H1 (cell line): ENCODE results near the gene ALLC. TPM values are rescaled to one million over a fixed set of nuclear protein-coding genes. Genes with fewer than 3 reads are reported as not detected.

Experiments used
- CTCF ChIA-PET: fragments of 300-600 bp; sonication (Branson Sonifier 250); formaldehyde crosslinking; loops from one replicate; lab custom pipeline; 2021; ENCODE audit not compliant: partially characterized antibody; lab: Charles Lee
- POLR2A ChIA-PET: fragments of 300-600 bp; sonication (Branson Sonifier 250); formaldehyde crosslinking; loops from one replicate; lab custom pipeline; 2021; ENCODE audit warnings: inconsistent platforms; ENCODE audit not compliant: partially characterized antibody; lab: Charles Lee
- DNase-seq, 2 experiments: peaks; one replicate each; pipeline versions ENCODE4 v3.0.0 to v3.0.0-alpha.2; 2010 to 2022; ENCODE audit warnings: low spot score in 2 of 2, low read depth in 1 of 2, mixed read lengths in 1 of 2
- FAIRE-seq: peaks from 2 replicates; lab custom pipeline; 2011; peaks lifted over from hg19 to GRCh38; lab: Jason Lieb, UNC
- H2AFZ ChIP-seq: 2 replicates; pipeline ENCODE4 v1.8.1; 2012; ENCODE audit warnings: low read length, inconsistent platforms
- H2AK5ac ChIP-seq: 2 replicates; pipeline ENCODE4 v1.6.1; 2013; ENCODE audit warnings: low read depth, low read length
- H2BK120ac ChIP-seq: replicated peaks from 2 replicates; pipeline ENCODE3; 2013; ENCODE audit warnings: low read depth, low read length, inconsistent platforms
- H2BK12ac ChIP-seq: 2 replicates; pipeline ENCODE4 v1.6.1; 2013; ENCODE audit warnings: low read depth, low read length
- H2BK15ac ChIP-seq: 2 replicates; pipeline ENCODE4 v1.6.1; 2013; ENCODE audit warnings: low read length
- H2BK20ac ChIP-seq: 2 replicates; pipeline ENCODE4 v1.6.1; 2013; ENCODE audit warnings: low read length
- H2BK5ac ChIP-seq: 2 replicates; pipeline ENCODE4 v1.6.1; 2013; ENCODE audit warnings: low read depth, low read length
- H3K14ac ChIP-seq: 2 replicates; pipeline ENCODE4 v1.6.1; 2013; ENCODE audit warnings: inconsistent platforms; ENCODE audit not compliant: insufficient read length
- H3K18ac ChIP-seq: 2 replicates; pipeline ENCODE4 v1.6.1; 2013; ENCODE audit warnings: low read length; ENCODE audit errors: extremely low read depth
- H3K23ac ChIP-seq: 2 replicates; pipeline ENCODE4 v1.6.1; 2013; ENCODE audit warnings: inconsistent platforms; ENCODE audit not compliant: insufficient read length
- H3K23me2 ChIP-seq: 2 replicates; pipeline ENCODE4 v1.6.1; 2013; ENCODE audit warnings: low read depth, low read length
- H3K27ac ChIP-seq: 2 replicates; pipeline ENCODE4 v1.6.1; 2011; ENCODE audit warnings: low read depth, low read length, inconsistent platforms
- H3K27me3 ChIP-seq, 4 experiments: replicated peaks in 1 of 4; 1 replicate in 1 of 4; 2 replicates in 3 of 4; pipeline versions ENCODE4 v1.6.1 to v1.8.1; 2011 to 2013; ENCODE audit warnings: low read length in 3 of 4, mild to moderate bottlenecking in 3 of 4, inconsistent platforms in 2 of 4, mixed read lengths in 2 of 4, moderate library complexity in 1 of 4; ENCODE audit not compliant: control insufficient read depth in 3 of 4, insufficient read depth in 3 of 4; ENCODE audit errors: extremely low read depth in 1 of 4
- H3K36me3 ChIP-seq, 4 experiments: 2 replicates each; pipeline versions ENCODE4 v1.6.1 to v1.8.1; 2011 to 2013; ENCODE audit warnings: mild to moderate bottlenecking in 4 of 4, low read length in 3 of 4, moderate library complexity in 2 of 4, control low read depth in 1 of 4, inconsistent platforms in 1 of 4; ENCODE audit not compliant: insufficient read depth in 4 of 4, control insufficient read depth in 2 of 4
- H3K4ac ChIP-seq: replicated peaks from 2 replicates; pipeline ENCODE3; 2013; ENCODE audit warnings: low read length, low read depth, mixed read lengths, inconsistent platforms; ENCODE audit not compliant: insufficient read length
- H3K4me1 ChIP-seq, 4 experiments: replicated peaks in 1 of 4; 1 replicate in 1 of 4; 2 replicates in 3 of 4; pipeline versions ENCODE4 v1.6.1 to v1.8.1; 2011 to 2013; ENCODE audit warnings: low read length in 3 of 4, inconsistent platforms in 2 of 4, mixed read lengths in 1 of 4; ENCODE audit not compliant: insufficient read depth in 4 of 4, control insufficient read depth in 3 of 4
- H3K4me2 ChIP-seq, 2 experiments: 2 replicates each; pipeline versions ENCODE4 v1.6.1 to v1.8.1; 2011 to 2013; ENCODE audit warnings: low read depth in 2 of 2, low read length in 2 of 2, control low read depth in 1 of 2, inconsistent platforms in 1 of 2, mild to moderate bottlenecking in 1 of 2; ENCODE audit not compliant: insufficient read depth in 1 of 2
- H3K4me3 ChIP-seq, 4 experiments: fragments of 200-600, 300-600 bp in 1 of 4; sonication (generic), shearing (Covaris generic), sonication (Bioruptor Twin) in 1 of 4; 2 replicates each; pipeline versions ENCODE4 v1.5.1 to v1.8.1; 2011 to 2016; ENCODE audit warnings: low read length in 4 of 4, low read depth in 3 of 4, control low read depth in 2 of 4, inconsistent platforms in 2 of 4, mild to moderate bottlenecking in 2 of 4, mixed read lengths in 1 of 4, moderate library complexity in 1 of 4; ENCODE audit not compliant: insufficient read depth in 2 of 4; ENCODE audit errors: extremely low read depth in 1 of 4
- H3K56ac ChIP-seq: replicated peaks from 2 replicates; pipeline ENCODE3; 2013; ENCODE audit warnings: low read depth, mild to moderate bottlenecking, mixed read lengths, low read length, inconsistent platforms; ENCODE audit not compliant: insufficient read length
- H3K79me1 ChIP-seq: 2 replicates; pipeline ENCODE4 v1.6.1; 2013; ENCODE audit warnings: low read depth, low read length, control low read depth
- H3K79me2 ChIP-seq, 2 experiments: 2 replicates each; pipeline versions ENCODE4 v1.6.1 to v1.8.1; 2012 to 2013; ENCODE audit warnings: low read length in 2 of 2, mild to moderate bottlenecking in 2 of 2, inconsistent platforms in 1 of 2; ENCODE audit not compliant: insufficient read depth in 2 of 2, control insufficient read depth in 1 of 2
- H3K9ac ChIP-seq, 4 experiments: replicated peaks in 1 of 4; 1 replicate in 1 of 4; 2 replicates in 3 of 4; pipeline versions ENCODE4 v1.6.1 to v1.8.1; 2011 to 2013; ENCODE audit warnings: low read depth in 3 of 4, low read length in 3 of 4, control low read depth in 2 of 4, mild to moderate bottlenecking in 2 of 4, moderate library complexity in 2 of 4, inconsistent platforms in 1 of 4; ENCODE audit errors: extremely low read depth in 1 of 4
- H3K9me3 ChIP-seq, 2 experiments: 2 replicates each; pipeline versions ENCODE4 v1.6.1 to v1.8.1; 2012 to 2013; ENCODE audit warnings: mild to moderate bottlenecking in 2 of 2, moderate library complexity in 2 of 2, control low read depth in 1 of 2, inconsistent platforms in 1 of 2, low read depth in 1 of 2, low read length in 1 of 2, mixed read lengths in 1 of 2; ENCODE audit not compliant: insufficient read depth in 2 of 2
- H4K20me1 ChIP-seq, 2 experiments: replicated peaks in 1 of 2; 2 replicates each; pipeline versions ENCODE3 to v1.8.1; 2011 to 2013; ENCODE audit warnings: inconsistent platforms in 2 of 2, low read length in 2 of 2, mild to moderate bottlenecking in 1 of 2; ENCODE audit not compliant: insufficient read depth in 2 of 2, control insufficient read depth in 1 of 2
- H4K5ac ChIP-seq: 2 replicates; pipeline ENCODE4 v1.6.1; 2013; ENCODE audit warnings: low read length, low read depth, mixed read lengths, inconsistent platforms; ENCODE audit not compliant: insufficient read length
- H4K8ac ChIP-seq: 2 replicates; pipeline ENCODE4 v1.8.0; 2013; ENCODE audit warnings: mild to moderate bottlenecking, moderate library complexity, low read length, inconsistent platforms; ENCODE audit not compliant: insufficient read depth; ENCODE audit errors: extremely low read depth
- H4K91ac ChIP-seq: replicated peaks from 2 replicates; pipeline ENCODE3; 2013; ENCODE audit warnings: low read length, mixed read lengths, inconsistent platforms; ENCODE audit not compliant: insufficient read length
- CREB1 ChIP-seq: IDR thresholded peaks from 2 replicates; pipeline ENCODE4 v1.6.1; 2012; ENCODE audit warnings: inconsistent platforms
- EP300 ChIP-seq, 2 experiments: IDR thresholded peaks; 1 replicate in 1 of 2; 2 replicates in 1 of 2; pipeline ENCODE4 v1.6.1; 2011 to 2012; ENCODE audit warnings: low read depth in 2 of 2, low read length in 2 of 2, mild to moderate bottlenecking in 2 of 2, borderline replicate concordance in 1 of 2, inconsistent platforms in 1 of 2, moderate library complexity in 1 of 2
- GABPA ChIP-seq: IDR thresholded peaks from 2 replicates; pipeline ENCODE4 v1.6.1; 2011; ENCODE audit warnings: mild to moderate bottlenecking, low read length, moderate library complexity, borderline replicate concordance; ENCODE audit not compliant: insufficient read depth
- HDAC6 ChIP-seq: IDR thresholded peaks from one replicate; pipeline ENCODE4 v1.7.1; 2012; ENCODE audit warnings: low read depth, mild to moderate bottlenecking, inconsistent platforms, low read length, moderate library complexity
- KDM4A ChIP-seq: IDR thresholded peaks from one replicate; pipeline ENCODE4 v1.7.1; 2012; ENCODE audit warnings: low read depth, mild to moderate bottlenecking, moderate library complexity, low read length, inconsistent platforms; ENCODE audit not compliant: severe bottlenecking
- RBBP5 ChIP-seq: IDR thresholded peaks from 2 replicates; pipeline ENCODE4 v1.7.1; 2012; ENCODE audit warnings: low read depth, mild to moderate bottlenecking, inconsistent platforms, low read length, moderate library complexity, borderline replicate concordance
- RXRA ChIP-seq: IDR thresholded peaks from 2 replicates; pipeline ENCODE4 v1.6.1; 2011; ENCODE audit warnings: low read depth, mild to moderate bottlenecking, low read length, moderate library complexity; ENCODE audit not compliant: insufficient read depth
- TAF1 ChIP-seq: IDR thresholded peaks from 2 replicates; pipeline ENCODE4 v1.6.1; 2011; ENCODE audit warnings: mild to moderate bottlenecking, low read depth, low read length
- ZNF274 ChIP-seq: IDR thresholded peaks from 2 replicates; pipeline ENCODE4 v1.7.0; 2012; ENCODE audit warnings: low read length, borderline replicate concordance; ENCODE audit errors: extremely low read depth
- WGBS, 2 experiments: shearing (Covaris generic) in 1 of 2; methylation state at CpG; one replicate each; pipeline versions ENCODE4 v1.1.6 to v1.1.7; 2013 to 2015; ENCODE audit warnings: low lambda C conversion rate in 2 of 2, mixed read lengths in 2 of 2, inconsistent platforms in 1 of 2, low coverage in 1 of 2, missing lambda C conversion rate in 1 of 2; ENCODE audit not compliant: insufficient replicate concordance in 2 of 2, insufficient coverage in 1 of 2, insufficient read length in 1 of 2; ENCODE audit errors: extremely low coverage in 1 of 2, missing lambda C conversion rate in 1 of 2; 5-methylcytosine and 5-hydroxymethylcytosine counted together
- polyA plus RNA-seq, 7 experiments: library from polyadenylated mRNA; depleted of rRNA in 3 of 7; stranded (reverse) in 5 of 7; unstranded in 2 of 7; fragments of >200 nt in 5 of 7; fragments of 200-250 nt in 2 of 7; gene quantifications; 1 replicate in 5 of 7; 2 replicates in 1 of 7; 4 replicates in 1 of 7; pipeline versions ENCODE4 v1.2.1 to v1.2.3, GENCODE V29; 2011 to 2013; ENCODE audit warnings: missing spikeins in 2 of 7, mixed read lengths in 2 of 7
- total RNA-seq: library from RNA; stranded (reverse); fragmentation: NEBNext Ultra II Directional; extraction: Animal tissue kit (Norgen Biotek cat#: 25700); gene quantifications from 2 replicates; pipeline ENCODE4 v1.2.1, GENCODE V29; 2021

ALLC gene
- total and polyA plus RNA-seq, 2 of the 8 experiments (the other 6 are each of a cell fraction or from before 2014, with no cell fraction given): not detected

DNA sequence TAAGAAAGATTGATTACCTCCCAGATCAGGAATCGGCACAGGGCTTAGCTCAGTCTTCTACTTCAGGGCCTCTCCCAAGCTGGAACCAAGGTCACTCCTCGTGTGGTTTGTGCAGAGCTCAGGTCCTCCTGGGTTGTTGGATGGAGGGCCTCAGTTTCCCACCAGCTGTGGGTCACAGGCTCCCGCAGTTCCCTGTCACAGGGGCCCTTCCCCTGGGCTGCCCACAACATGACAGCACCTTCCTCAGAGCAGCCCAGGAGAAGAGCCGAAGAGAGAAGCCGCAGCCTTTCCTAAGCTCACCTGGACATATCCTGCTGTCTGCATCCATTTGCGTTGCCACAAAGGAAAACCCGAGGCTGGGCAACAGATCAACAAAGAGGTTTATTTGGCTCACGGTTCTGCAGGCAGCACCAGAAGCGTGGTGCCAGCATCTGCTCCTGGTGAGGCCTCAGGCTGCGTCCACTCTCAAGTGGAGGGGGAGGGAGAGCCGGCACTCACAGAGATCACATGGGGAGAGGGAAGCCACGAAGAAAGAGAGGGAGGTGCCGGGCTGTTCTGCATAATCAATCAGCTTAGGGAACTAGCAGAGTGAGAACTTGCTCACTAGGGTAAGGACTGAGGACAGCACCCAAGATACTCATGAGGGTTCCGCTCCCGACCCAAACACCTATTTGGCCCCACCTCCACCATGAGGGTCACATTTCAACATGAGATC lies 13.0 kb upstream of the ALLC start:
- Histone ChIP-seq H3K9ac (no peak overlapping the region), H4K8ac (no peak overlapping the region), H3K27ac (no peak overlapping the region), H3K4ac (no peak overlapping the region), H3K9me3 (no peaks in the 10 kb centered on the region), H3K79me1 (no peaks in the 10 kb centered on the region; the same call in 1 of the 2 replicates), H2BK20ac (no peak overlapping the region), H3K79me2 (no peaks in the 10 kb centered on the region), H4K5ac (no peak overlapping the region), H3K14ac (no peak overlapping the region), H3K36me3 (no peaks in the 10 kb centered on the region), H3K56ac (no peak overlapping the region), H3K4me2 (no peak overlapping the region), H2BK5ac (no peak overlapping the region), H3K27me3 (no peaks in the 10 kb centered on the region), H3K4me1 (no peaks in the 10 kb centered on the region; a peak in 1 of 7 replicates), H3K23ac (no peak overlapping the region), H2AK5ac (no peak overlapping the region), H3K4me3 (no peak overlapping the region), H2BK120ac (no peak overlapping the region), H2BK12ac (no peak overlapping the region), H3K18ac (no peak overlapping the region), H4K20me1 (no peaks in the 10 kb centered on the region), H2AFZ (no peak overlapping the region), H4K91ac (no peak overlapping the region), H2BK15ac (no peak overlapping the region), H3K23me2 (no peaks in the 10 kb centered on the region)
- 87% methylated on average over 15 of the region's 15 CpGs; no CpG with 5 or more reads in 1 of the 2 experiments for WGBS, 2 experiments
- DNase-seq (no peak), FAIRE-seq (no peak)
- POLR2A ChIA-PET: interaction anchor here (0.8 to 1.2 kb wide), 3 partner anchors 43 to 69 kb away, joined by 3 to 4 read pairs (median 3); no protein-coding TSS in a partner anchor
- no peak for TF ChIP-seq EP300 (IDR thresholded peaks at IDR 0.05; ENCODE audit: borderline replicate concordance in 1 of 2, low read depth in 2 of 2, low read length in 2 of 2)
- no peak for TF ChIP-seq GABPA
- TF ChIP-seq RXRA: no peak
- no peak for TF ChIP-seq ZNF274
- no peak for TF ChIP-seq TAF1
- TF ChIP-seq KDM4A: no peak
- TF ChIP-seq RBBP5: no peak
- TF ChIP-seq CREB1: no peak
- TF ChIP-seq HDAC6: no peak
- CTCF ChIA-PET: interaction anchor here (0.8 to 2.7 kb wide), 3 partner anchors 11 to 57 kb away, joined by 3 to 12 read pairs (median 8); no protein-coding TSS in a partner anchor
